ENCODE data around the gene GINS2. TPM values are rescaled to one million over a fixed set of nuclear protein-coding genes. Genes with fewer than 3 reads are reported as not detected.
A peak's percentile ranks its signal among the peaks of the same experiment; 100 is the strongest.

Gene GINS2
- total RNA-seq, 3 donors from 2014 or later: 1.2 to 11.8 (median 5.4) TPM

DNA sequence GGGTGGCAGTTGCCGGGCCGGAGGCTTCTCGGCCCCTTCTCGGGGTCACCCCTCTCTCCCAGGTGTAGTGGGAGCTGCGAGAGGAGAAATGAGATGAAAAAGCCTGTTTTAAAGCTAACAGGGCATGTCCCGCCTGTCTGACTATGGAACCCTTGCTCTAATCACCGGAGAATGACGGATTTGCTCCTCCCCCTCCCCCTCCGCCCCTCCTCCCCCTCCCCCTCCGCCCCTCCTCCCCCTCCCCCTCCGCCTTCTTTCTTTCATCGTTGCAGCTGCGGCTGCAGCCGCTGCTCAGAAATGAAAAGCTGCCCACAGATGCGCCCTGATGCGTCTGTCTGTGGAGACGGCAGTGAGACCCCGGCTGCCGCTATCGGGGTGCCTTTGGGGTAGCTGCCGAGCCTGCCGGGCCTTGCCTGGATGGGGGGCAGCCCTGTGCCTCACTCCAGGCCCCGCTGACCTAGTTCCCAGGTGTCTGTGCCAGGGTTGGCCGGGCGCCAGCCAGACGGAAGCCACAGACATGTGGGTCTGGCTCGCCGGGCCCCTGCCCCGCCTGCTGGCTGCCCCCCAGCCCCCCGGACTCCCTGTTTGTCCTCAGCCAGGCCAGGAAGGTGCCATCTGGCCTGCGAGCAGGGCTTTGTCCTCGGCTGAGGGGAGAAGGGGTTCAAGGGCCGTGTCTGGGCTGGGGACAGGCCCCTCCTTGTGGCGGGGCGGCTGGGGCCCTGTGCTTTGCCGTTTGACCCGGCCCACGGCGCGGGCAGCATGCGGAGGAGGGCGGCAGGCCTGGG lies 37.7 kb downstream of the GINS2 start:
- DNase-seq (peak in 1 of 3 donors; percentile 59), ATAC-seq (no peak)
- Histone ChIP-seq H3K4me3 (no peak overlapping the region), H3K9me3 (no peaks in the 10 kb centered on the region), H3K4me1 (ENCODE audit: low read depth) (peaks cover 3% of the 10 kb centered on the region), H3K36me3 (ENCODE audit: low read depth) (peaks cover 2% of the 10 kb centered on the region)
- intact Hi-C loops (cut with DNase I, micrococcal nuclease): no loop called here
- no peak for TF ChIP-seq CTCF (IDR thresholded peaks at IDR 0.05)

GRCh38 chr16:85650135-85650843 lies 38.5 kb downstream of the GINS2 start:
- Histone ChIP-seq H3K9me3 (no peaks in the 10 kb centered on the region), H3K4me3 (no peak overlapping the region), H3K36me3 (ENCODE audit: low read depth) (no peaks in the 10 kb centered on the region), H3K4me1 (ENCODE audit: low read depth) (peaks cover 8% of the 10 kb centered on the region)
- peak in 1 of 3 donors; percentile 44 for DNase-seq
- intact Hi-C loops (cut with DNase I, micrococcal nuclease): no loop called here
- ATAC-seq: no peak
- no peak for TF ChIP-seq CTCF (IDR thresholded peaks at IDR 0.05)

DNA sequence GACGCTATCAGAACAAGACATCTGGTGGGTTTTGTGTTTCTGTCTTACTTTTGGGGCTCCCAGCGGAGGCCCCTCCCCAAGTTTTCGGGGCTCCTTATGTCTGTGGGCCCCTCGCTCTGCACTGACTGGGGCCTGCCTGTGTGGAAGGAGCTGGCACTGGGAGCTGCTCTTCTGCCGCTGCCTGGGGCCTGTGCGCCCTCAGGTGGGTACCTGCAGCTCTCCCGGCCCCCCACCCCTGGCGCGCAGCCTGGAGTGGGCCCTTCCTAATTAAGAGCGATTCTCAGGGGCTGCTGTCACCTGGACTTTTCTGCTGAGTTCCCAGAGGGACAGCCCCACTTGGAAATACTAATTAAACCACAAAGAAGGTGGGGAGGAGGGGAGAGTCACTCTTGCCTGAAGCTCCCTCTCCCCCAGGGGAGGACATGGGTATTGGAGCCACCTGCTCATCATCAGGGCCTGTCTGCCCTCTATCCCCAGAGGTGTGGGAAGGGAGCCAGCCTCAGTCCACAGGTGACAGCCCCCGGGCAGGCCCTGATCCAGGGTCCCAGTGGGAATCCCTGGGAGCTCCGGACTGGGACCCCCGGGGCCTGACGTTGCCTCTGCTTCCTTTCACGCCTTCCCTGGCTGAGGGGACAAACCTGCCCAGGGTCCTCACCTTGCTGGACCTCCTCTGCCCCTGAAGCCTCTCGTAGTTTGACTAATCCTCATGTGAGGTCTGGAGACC lies 39.2 kb downstream of the GINS2 start:
- no peak for TF ChIP-seq CTCF (IDR thresholded peaks at IDR 0.05)
- H3K4me1 ChIP-seq (ENCODE audit: low read depth): peaks cover 15% of the 10 kb centered on the region
- ATAC-seq (no peak), DNase-seq (no peak)
- intact Hi-C loops (cut with DNase I, micrococcal nuclease): no loop called here
- H3K4me3 ChIP-seq: no peak overlapping the region
- H3K9me3 ChIP-seq: no peaks in the 10 kb centered on the region
- no peaks in the 10 kb centered on the region for H3K36me3 ChIP-seq (ENCODE audit: low read depth)

GRCh38 chr16:85648805-85649204 lies 39.9 kb downstream of the GINS2 start:
- TF ChIP-seq CTCF (IDR thresholded peaks at IDR 0.05): no peak
- Histone ChIP-seq H3K4me1 (ENCODE audit: low read depth) (peaks cover 23% of the 10 kb centered on the region), H3K4me3 (no peak overlapping the region), H3K36me3 (ENCODE audit: low read depth) (no peaks in the 10 kb centered on the region), H3K9me3 (no peaks in the 10 kb centered on the region)
- intact Hi-C loops (cut with DNase I, micrococcal nuclease): no loop called here
- ATAC-seq (no peak), DNase-seq (no peak)

DNA sequence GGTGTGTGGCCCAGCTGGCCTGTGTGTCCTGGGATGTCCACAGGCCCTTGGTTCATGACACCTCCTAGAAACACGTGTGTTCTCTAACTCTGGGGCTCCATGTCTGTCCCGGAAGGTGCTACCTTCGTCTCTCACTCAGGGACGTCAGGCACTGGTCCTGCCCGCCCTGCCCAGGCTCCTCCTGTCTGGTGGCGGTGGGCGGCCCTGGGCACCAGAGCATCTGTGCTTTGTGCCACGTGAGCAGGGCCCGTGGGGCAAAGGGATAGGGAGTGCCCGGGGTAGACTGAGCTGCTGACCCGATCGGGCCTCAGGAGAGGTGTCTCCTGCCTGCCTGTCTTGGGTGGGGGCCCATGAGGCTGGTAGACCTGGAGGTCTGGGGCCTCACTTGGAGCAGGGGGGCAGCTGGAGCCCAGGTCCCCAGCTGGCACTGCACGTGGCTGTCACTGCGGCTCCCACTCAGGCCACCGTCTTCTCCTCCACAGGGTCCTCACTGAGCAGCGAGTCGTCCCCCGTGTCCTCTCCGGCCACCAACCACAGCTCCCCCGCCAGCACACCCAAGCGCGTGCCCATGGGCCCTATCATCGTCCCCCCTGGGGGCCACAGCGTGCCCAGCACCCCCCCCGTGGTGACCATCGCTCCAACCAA lies 40.6 kb downstream of the GINS2 start:
- H3K4me3 ChIP-seq: no peak overlapping the region
- no peaks in the 10 kb centered on the region for H3K36me3 ChIP-seq (ENCODE audit: low read depth)
- H3K4me1 ChIP-seq (ENCODE audit: low read depth): peaks cover 27% of the 10 kb centered on the region
- intact Hi-C loops (cut with DNase I, micrococcal nuclease): no loop called here
- TF ChIP-seq CTCF (IDR thresholded peaks at IDR 0.05): no peak
- DNase-seq (no peak), ATAC-seq (no peak)
- H3K9me3 ChIP-seq: no peaks in the 10 kb centered on the region

Data from mucosa of descending colon (tissue), 3 donors.